Naive thymus-derived CD4-positive, alpha-beta T cell (primary cell): ENCODE results near the gene EBF3. TPM values are rescaled to one million over a fixed set of nuclear protein-coding genes. Genes with fewer than 3 reads are reported as not detected.

ENCODE experiments used
- ATAC-seq: fragments of 150-1000 bp; cut with Tn5 transposase; 2 replicates; pipeline ENCODE4 v1.10.0; 2021; ENCODE audit warnings: mild to moderate bottlenecking, moderate library complexity
- CTCF ChIA-PET: fragments of 350-600 bp; sonication (Branson Sonifier 250); formaldehyde crosslinking; loops from one replicate; lab custom pipeline; 2021; ENCODE audit warnings: antibody characterized with exemption; lab: Charles Lee
- POLR2A ChIA-PET: fragments of 350-600 bp; sonication (Branson Sonifier 250); formaldehyde crosslinking; loops from one replicate; lab custom pipeline; 2021; ENCODE audit warnings: antibody characterized with exemption, inconsistent platforms; lab: Charles Lee
- DNase-seq, 9 donors: peaks; one replicate each; pipeline versions ENCODE4 v3.0.0 to v3.0.0-alpha.2; 2020 to 2022; ENCODE audit warnings: mixed read lengths in 1 of 9
- H3K27ac ChIP-seq: one replicate; pipeline ENCODE4 v1.7.0; 2013; ENCODE audit warnings: mild to moderate bottlenecking, low read depth, low read length, moderate library complexity
- H3K27me3 ChIP-seq, 2 donors: one replicate each; pipeline ENCODE4 v1.7.0; 2013; ENCODE audit warnings: low read length in 2 of 2, mild to moderate bottlenecking in 2 of 2, moderate library complexity in 2 of 2; ENCODE audit not compliant: control insufficient read depth in 2 of 2, insufficient read depth in 2 of 2
- H3K36me3 ChIP-seq, 3 experiments: 1 replicate in 2 of 3; 2 replicates in 1 of 3; pipeline ENCODE4 v1.7.0; 2013; ENCODE audit warnings: low read length in 3 of 3, mild to moderate bottlenecking in 3 of 3, moderate library complexity in 1 of 3; ENCODE audit not compliant: insufficient read depth in 3 of 3, control insufficient read depth in 2 of 3
- H3K4me1 ChIP-seq, 2 donors: one replicate each; pipeline ENCODE4 v1.7.0; 2013; ENCODE audit warnings: low read length in 2 of 2, mild to moderate bottlenecking in 2 of 2, moderate library complexity in 1 of 2; ENCODE audit not compliant: control insufficient read depth in 2 of 2, insufficient read depth in 2 of 2
- H3K4me3 ChIP-seq: 2 replicates; pipeline ENCODE4 v1.7.0; 2013; ENCODE audit warnings: mild to moderate bottlenecking, low read length
- H3K9me3 ChIP-seq, 3 experiments: 1 replicate in 2 of 3; 2 replicates in 1 of 3; pipeline ENCODE4 v1.7.0; 2013; ENCODE audit warnings: low read length in 3 of 3; ENCODE audit not compliant: control insufficient read depth in 2 of 3
- H3K27ac Mint-ChIP-seq, 9 donors: one replicate each; pipeline ENCODE4 v1.8.0; 2020 to 2022; ENCODE audit warnings: mixed read lengths in 9 of 9, mild to moderate bottlenecking in 8 of 9, moderate library complexity in 5 of 9, inconsistent platforms in 2 of 9
- H3K27me3 Mint-ChIP-seq, 5 donors: one replicate each; pipeline ENCODE4 v1.8.0; 2021 to 2022; ENCODE audit warnings: mixed read lengths in 5 of 5, mild to moderate bottlenecking in 1 of 5
- H3K36me3 Mint-ChIP-seq, 5 donors: one replicate each; pipeline ENCODE4 v1.8.0; 2020 to 2022; ENCODE audit warnings: mixed read lengths in 5 of 5, mild to moderate bottlenecking in 3 of 5, inconsistent platforms in 1 of 5
- H3K4me1 Mint-ChIP-seq, 7 donors: one replicate each; pipeline ENCODE4 v1.8.0; 2020 to 2022; ENCODE audit warnings: mixed read lengths in 7 of 7, mild to moderate bottlenecking in 3 of 7, inconsistent platforms in 1 of 7
- H3K4me3 Mint-ChIP-seq, 10 donors: one replicate each; pipeline ENCODE4 v1.8.0; 2020 to 2022; ENCODE audit warnings: mild to moderate bottlenecking in 10 of 10, mixed read lengths in 10 of 10, moderate library complexity in 6 of 10, inconsistent platforms in 2 of 10
- H3K9me3 Mint-ChIP-seq, 11 donors: one replicate each; pipeline ENCODE4 v1.8.0; 2020 to 2022; ENCODE audit warnings: mixed read lengths in 11 of 11, mild to moderate bottlenecking in 4 of 11, inconsistent platforms in 1 of 11, moderate library complexity in 1 of 11
- intact Hi-C, 2 donors: fragments of 100-400 bp; cut with micrococcal nuclease; formaldehyde crosslinking; loops; one replicate each; pipeline ENCODE4 v1.15.1; 2023
- polyA plus RNA-seq, 2 donors: library from polyadenylated mRNA; unstranded; fragments of 300-500 nt; fragmentation: Illumina TruSeq; gene quantifications; one replicate each; pipeline ENCODE4 v1.2.3, GENCODE V29; 2021
- total RNA-seq, 6 experiments: library from RNA in 5 of 6; stranded (reverse) in 5 of 6; gene quantifications; 1 replicate in 5 of 6; 2 replicates in 1 of 6; pipeline ENCODE4 v1.2.3 and lab custom pipeline; 2021 to 2026

Gene EBF3
- total and polyA plus RNA-seq, 7 experiments from 2014 or later, result not detected

GRCh38 chr10:129851941-129852640 lies 112.0 kb downstream of the EBF3 start:
- intact Hi-C loops, result no loop called here
- Mint-ChIP-seq H3K27me3 (peaks cover 3 to 13% (median 7%) of the 10 kb centered on the region in 5 donors), H3K36me3 (no peaks in the 10 kb centered on the region), H3K9me3 (no peaks in the 10 kb centered on the region), H3K4me3 (no peak overlapping the region), H3K4me1 (no peaks in the 10 kb centered on the region), H3K27ac (no peak overlapping the region)
- Histone ChIP-seq H3K4me1 (no peaks in the 10 kb centered on the region), H3K27me3 (no peaks in the 10 kb centered on the region), H3K36me3 (no peaks in the 10 kb centered on the region), H3K27ac (no peak overlapping the region), H3K9me3 (no peaks in the 10 kb centered on the region), H3K4me3 (no peak overlapping the region)
- DNase-seq (no peak), ATAC-seq (no peak)
- CTCF ChIA-PET, result no interaction called here
- POLR2A ChIA-PET, result no interaction called here

- no peak overlapping the region for H3K27ac Mint-ChIP-seq
- H3K27ac ChIP-seq, result no peak overlapping the region
- H3K4me1 Mint-ChIP-seq, result no peaks in the 10 kb centered on the region
- ChIA-PET CTCF (no interaction called here), POLR2A (interaction anchor here (0.8 kb wide), 1 partner anchor 180 kb away, joined by 3 read pairs; no protein-coding TSS in a partner anchor)
- H3K4me1 ChIP-seq, result no peaks in the 10 kb centered on the region
- no peaks in the 10 kb centered on the region for H3K9me3 ChIP-seq
- no peak for ATAC-seq
- intact Hi-C loops, result no loop called here
- no peaks in the 10 kb centered on the region for H3K36me3 Mint-ChIP-seq
- no peak overlapping the region for H3K4me3 ChIP-seq
- H3K36me3 ChIP-seq, result no peaks in the 10 kb centered on the region
- H3K27me3 Mint-ChIP-seq, result peaks cover 3 to 13% (median 7%) of the 10 kb centered on the region in 5 donors
- H3K4me3 Mint-ChIP-seq, result no peak overlapping the region
- no peaks in the 10 kb centered on the region for H3K27me3 ChIP-seq
- no peaks in the 10 kb centered on the region for H3K9me3 Mint-ChIP-seq
- no peak for DNase-seq
These were observed 113.3 kb downstream of the EBF3 start for GRCh38 chr10:129850790-129851189.

- ChIA-PET POLR2A (no interaction called here), CTCF (no interaction called here)
- Histone ChIP-seq H3K4me3 (no peak overlapping the region), H3K27ac (no peak overlapping the region), H3K4me1 (no peaks in the 10 kb centered on the region), H3K9me3 (no peaks in the 10 kb centered on the region), H3K27me3 (no peaks in the 10 kb centered on the region), H3K36me3 (no peaks in the 10 kb centered on the region)
- no peaks in the 10 kb centered on the region for H3K9me3 Mint-ChIP-seq
- H3K27ac Mint-ChIP-seq, result no peak overlapping the region
- H3K4me1 Mint-ChIP-seq, result no peaks in the 10 kb centered on the region
- no peak overlapping the region for H3K4me3 Mint-ChIP-seq
- intact Hi-C loops, result no loop called here
- no peaks in the 10 kb centered on the region for H3K36me3 Mint-ChIP-seq
- no peak for DNase-seq
- ATAC-seq, result no peak
- peaks cover 3 to 13% (median 7%) of the 10 kb centered on the region in 5 donors for H3K27me3 Mint-ChIP-seq
These were observed 113.8 kb downstream of the EBF3 start for GRCh38 chr10:129850316-129850715.

GRCh38 chr10:129849853-129850252 lies 114.2 kb downstream of the EBF3 start:
- intact Hi-C loops, result no loop called here
- H3K4me3 Mint-ChIP-seq, result no peak overlapping the region
- no peak for ATAC-seq

GRCh38 chr10:129849452-129849750 lies 114.7 kb downstream of the EBF3 start:
- H3K27me3 Mint-ChIP-seq, result peaks cover 3 to 13% (median 7%) of the 10 kb centered on the region in 5 donors
- no peaks in the 10 kb centered on the region for H3K36me3 Mint-ChIP-seq
- Histone ChIP-seq H3K9me3 (no peaks in the 10 kb centered on the region), H3K4me3 (no peak overlapping the region), H3K4me1 (no peaks in the 10 kb centered on the region), H3K36me3 (no peaks in the 10 kb centered on the region), H3K27me3 (no peaks in the 10 kb centered on the region), H3K27ac (no peak overlapping the region)
- POLR2A ChIA-PET, result no interaction called here
- ATAC-seq (no peak), DNase-seq (no peak)
- H3K4me3 Mint-ChIP-seq, result no peak overlapping the region
- H3K4me1 Mint-ChIP-seq, result no peaks in the 10 kb centered on the region
- no peaks in the 10 kb centered on the region for H3K9me3 Mint-ChIP-seq
- no peak overlapping the region for H3K27ac Mint-ChIP-seq
- CTCF ChIA-PET, result no interaction called here
- intact Hi-C loops, result no loop called here

More at GRCh38 chr10:129849853-129850252, 114.2 kb downstream of the EBF3 start:
- Mint-ChIP-seq H3K27me3 (peaks cover 3 to 13% (median 7%) of the 10 kb centered on the region in 5 donors), H3K36me3 (no peaks in the 10 kb centered on the region), H3K27ac (no peak overlapping the region), H3K4me1 (no peaks in the 10 kb centered on the region), H3K9me3 (no peaks in the 10 kb centered on the region)
- no peaks in the 10 kb centered on the region for H3K36me3 ChIP-seq
- DNase-seq, result no peak
- ChIA-PET POLR2A (no interaction called here), CTCF (no interaction called here)
- H3K9me3 ChIP-seq, result no peaks in the 10 kb centered on the region
- no peaks in the 10 kb centered on the region for H3K27me3 ChIP-seq
- H3K4me1 ChIP-seq, result no peaks in the 10 kb centered on the region
- H3K4me3 ChIP-seq, result no peak overlapping the region
- no peak overlapping the region for H3K27ac ChIP-seq

GRCh38 chr10:129848696-129849451 lies 115.2 kb downstream of the EBF3 start:
- CTCF ChIA-PET, result no interaction called here
- Mint-ChIP-seq H3K4me3 (no peak overlapping the region), H3K27ac (no peak overlapping the region), H3K36me3 (no peaks in the 10 kb centered on the region), H3K27me3 (peaks cover 3 to 13% (median 7%) of the 10 kb centered on the region in 5 donors), H3K9me3 (no peaks in the 10 kb centered on the region), H3K4me1 (no peaks in the 10 kb centered on the region)
- no peaks in the 10 kb centered on the region for H3K9me3 ChIP-seq
- POLR2A ChIA-PET, result no interaction called here
- H3K4me1 ChIP-seq, result no peaks in the 10 kb centered on the region
- no peaks in the 10 kb centered on the region for H3K36me3 ChIP-seq
- no peaks in the 10 kb centered on the region for H3K27me3 ChIP-seq
- DNase-seq, result no peak
- H3K4me3 ChIP-seq, result no peak overlapping the region
- no peak for ATAC-seq
- H3K27ac ChIP-seq, result no peak overlapping the region
- intact Hi-C loops, result no loop called here
